ENCODE results near the gene JPH3.
"Not testable (repeated sequence)": the region's sequence is repeated elsewhere in the genome, so short reads cannot be mapped to it uniquely, and the experiment has no call there.

Gene JPH3

GRCh38 chr16:87700406-87701077 is 98.2 kb downstream of the JPH3 start:
- no peak for DNase-seq

GRCh38 chr16:87701078-87701460 is 98.8 kb downstream of the JPH3 start:
- no peak for DNase-seq

- no peak for DNase-seq
Measured at GRCh38 chr16:87701505-87701921, 99.2 kb downstream of the JPH3 start.

- no peak for DNase-seq
Measured at GRCh38 chr16:87702325-87702811, 100.1 kb downstream of the JPH3 start.

GRCh38 chr16:87703071-87703470 is 100.8 kb downstream of the JPH3 start:
- DNase-seq: no peak

- no peak for DNase-seq
Measured at GRCh38 chr16:87703835-87704375, 101.6 kb downstream of the JPH3 start.

GRCh38 chr16:87704754-87705353 is 102.5 kb downstream of the JPH3 start:
- no peak for DNase-seq

- DNase-seq: peak; percentile 66
Measured at GRCh38 chr16:87705771-87706277, 103.5 kb downstream of the JPH3 start.

GRCh38 chr16:87706278-87707000 is 104.1 kb downstream of the JPH3 start:
- DNase-seq: no peak

GRCh38 chr16:87707097-87707496 is 104.8 kb downstream of the JPH3 start:
- DNase-seq: no peak

GRCh38 chr16:87707714-87708580 is 105.6 kb downstream of the JPH3 start:
- no peak for DNase-seq

GRCh38 chr16:87708881-87709638 is 106.8 kb downstream of the JPH3 start:
- no peak for DNase-seq

GRCh38 chr16:87709677-87710076 is 107.4 kb downstream of the JPH3 start:
- no peak for DNase-seq

GRCh38 chr16:87710887-87711286 is 108.6 kb downstream of the JPH3 start:
- DNase-seq: no peak

- DNase-seq: no peak
Measured at GRCh38 chr16:87712184-87712762, 110.0 kb downstream of the JPH3 start.

GRCh38 chr16:87713451-87714229 is 111.3 kb downstream of the JPH3 start:
- no peak for DNase-seq

GRCh38 chr16:87715231-87715630 is 112.9 kb downstream of the JPH3 start:
- DNase-seq: no peak

GRCh38 chr16:87715658-87716057 is 113.3 kb downstream of the JPH3 start:
- no peak for DNase-seq

- DNase-seq: not testable (repeated sequence)
Measured at GRCh38 chr16:87718831-87719230, 116.5 kb downstream of the JPH3 start.

GRCh38 chr16:87720446-87720845 is 118.1 kb downstream of the JPH3 start:
- DNase-seq: peak; percentile 79
